NCI-H1092 treated with DMSO at 0.1 percent for 48 hours (cell line): Measurements from ENCODE around the gene PLEKHF1.
A peak's percentile ranks its signal among the peaks of the same experiment; 100 is the strongest.

ENCODE experiments used
- DNase-seq: peaks from one replicate; lab custom pipeline; 2025; lab: John Stamatoyannopoulos, UW

The PLEKHF1 gene

GRCh38 chr19:29679598-29680210 is 14.4 kb downstream of the PLEKHF1 start:
- no peak for DNase-seq

- DNase-seq = no peak
These were observed 15.2 kb downstream of the PLEKHF1 start for GRCh38 chr19:29680447-29680846.

GRCh38 chr19:29680937-29681336 is 15.7 kb downstream of the PLEKHF1 start:
- DNase-seq = no peak

GRCh38 chr19:29681422-29682235 is 16.4 kb downstream of the PLEKHF1 start:
- DNase-seq = no peak

- no peak for DNase-seq
These were observed 17.1 kb downstream of the PLEKHF1 start for GRCh38 chr19:29682236-29682895.

- DNase-seq = no peak
These were observed 17.7 kb downstream of the PLEKHF1 start for GRCh38 chr19:29683009-29683408.

- DNase-seq = no peak
These were observed 20.1 kb downstream of the PLEKHF1 start for GRCh38 chr19:29685326-29685725.

- no peak for DNase-seq
These were observed 21.1 kb downstream of the PLEKHF1 start for GRCh38 chr19:29686285-29686805.

- DNase-seq = no peak
These were observed 22.1 kb downstream of the PLEKHF1 start for GRCh38 chr19:29687244-29687896.

- DNase-seq = no peak
These were observed 22.9 kb downstream of the PLEKHF1 start for GRCh38 chr19:29687897-29688728.

- no peak for DNase-seq
These were observed 25.6 kb downstream of the PLEKHF1 start for GRCh38 chr19:29690842-29691241.

GRCh38 chr19:29694161-29694560 is 28.9 kb downstream of the PLEKHF1 start:
- DNase-seq = no peak

GRCh38 chr19:29694669-29695627 is 29.7 kb downstream of the PLEKHF1 start:
- DNase-seq = peak; percentile 1

GRCh38 chr19:29695765-29696564 is 30.7 kb downstream of the PLEKHF1 start:
- DNase-seq = no peak

GRCh38 chr19:29696565-29696846 is 31.2 kb downstream of the PLEKHF1 start:
- no peak for DNase-seq

GRCh38 chr19:29697523-29698261 is 32.4 kb downstream of the PLEKHF1 start:
- DNase-seq = no peak

GRCh38 chr19:29699861-29700260 is 34.6 kb downstream of the PLEKHF1 start:
- no peak for DNase-seq

GRCh38 chr19:29700498-29700897 is 35.2 kb downstream of the PLEKHF1 start:
- DNase-seq = no peak
